Calu3 (cell line): ENCODE results near the gene FARS2. TPM values are rescaled to one million over a fixed set of nuclear protein-coding genes. Genes with fewer than 3 reads are reported as not detected.

Source experiments
- BruUV-seq: library from RNA; stranded (reverse); fragments of 400-500 nt; replicated peaks from 2 replicates; lab custom pipeline; 2021; lab: Mats Ljungman, UMichigan
- CTCF ChIA-PET: fragments of 300-600 bp; sonication (Branson Sonifier 250); formaldehyde crosslinking; loops from one replicate; lab custom pipeline; 2022; ENCODE audit warnings: antibody characterized with exemption; lab: Charles Lee
- DNase-seq: peaks from one replicate; pipeline ENCODE4 v3.0.0; 2022
- H3K27ac Mint-ChIP-seq: one replicate; pipeline ENCODE4 v1.8.0; 2022; ENCODE audit warnings: mixed read lengths; ENCODE audit not compliant: unreplicated experiment
- H3K27me3 Mint-ChIP-seq: one replicate; pipeline ENCODE4 v1.8.0; 2022; ENCODE audit warnings: mixed read lengths; ENCODE audit not compliant: unreplicated experiment
- H3K36me3 Mint-ChIP-seq: one replicate; pipeline ENCODE4 v1.8.0; 2022; ENCODE audit warnings: mild to moderate bottlenecking, moderate library complexity, mixed read lengths; ENCODE audit not compliant: insufficient read depth, unreplicated experiment
- H3K4me1 Mint-ChIP-seq: one replicate; pipeline ENCODE4 v1.8.0; 2022; ENCODE audit warnings: mild to moderate bottlenecking, low read depth, mixed read lengths; ENCODE audit not compliant: unreplicated experiment
- H3K4me3 Mint-ChIP-seq: one replicate; pipeline ENCODE4 v1.8.0; 2022; ENCODE audit warnings: mild to moderate bottlenecking, low read depth, moderate library complexity, mixed read lengths; ENCODE audit not compliant: unreplicated experiment
- H3K9me3 Mint-ChIP-seq: one replicate; pipeline ENCODE4 v1.8.0; 2022; ENCODE audit warnings: low read depth, mixed read lengths; ENCODE audit not compliant: unreplicated experiment
- intact Hi-C: fragments of 100-400 bp; cut with micrococcal nuclease; formaldehyde crosslinking; loops from one replicate; pipeline ENCODE4 v1.10.0; 2022; ENCODE audit not compliant: unreplicated experiment
- total RNA-seq: library from RNA; stranded (reverse); gene quantifications from 2 replicates; pipeline ENCODE4 v1.2.3, GENCODE V29; 2022
- TF ChIP-seq, protein P1 (sequence below): fragments of 200-600 bp; IDR thresholded peaks from one replicate; pipeline ENCODE4 v1.8.0; 2022; ENCODE audit warnings: antibody characterized with exemption; ENCODE audit not compliant: unreplicated experiment

FARS2 gene
- total RNA-seq, 1 experiment from 2014 or later: 13.4 TPM

- Mint-ChIP-seq H3K4me1 (no peaks in the 10 kb centered on the region), H3K27ac (no peak overlapping the region), H3K9me3 (no peaks in the 10 kb centered on the region), H3K36me3 (no peaks in the 10 kb centered on the region), H3K4me3 (no peak overlapping the region), H3K27me3 (no peaks in the 10 kb centered on the region)
- no TSS peak for BruUV-seq
- TF ChIP-seq, protein P1, sequence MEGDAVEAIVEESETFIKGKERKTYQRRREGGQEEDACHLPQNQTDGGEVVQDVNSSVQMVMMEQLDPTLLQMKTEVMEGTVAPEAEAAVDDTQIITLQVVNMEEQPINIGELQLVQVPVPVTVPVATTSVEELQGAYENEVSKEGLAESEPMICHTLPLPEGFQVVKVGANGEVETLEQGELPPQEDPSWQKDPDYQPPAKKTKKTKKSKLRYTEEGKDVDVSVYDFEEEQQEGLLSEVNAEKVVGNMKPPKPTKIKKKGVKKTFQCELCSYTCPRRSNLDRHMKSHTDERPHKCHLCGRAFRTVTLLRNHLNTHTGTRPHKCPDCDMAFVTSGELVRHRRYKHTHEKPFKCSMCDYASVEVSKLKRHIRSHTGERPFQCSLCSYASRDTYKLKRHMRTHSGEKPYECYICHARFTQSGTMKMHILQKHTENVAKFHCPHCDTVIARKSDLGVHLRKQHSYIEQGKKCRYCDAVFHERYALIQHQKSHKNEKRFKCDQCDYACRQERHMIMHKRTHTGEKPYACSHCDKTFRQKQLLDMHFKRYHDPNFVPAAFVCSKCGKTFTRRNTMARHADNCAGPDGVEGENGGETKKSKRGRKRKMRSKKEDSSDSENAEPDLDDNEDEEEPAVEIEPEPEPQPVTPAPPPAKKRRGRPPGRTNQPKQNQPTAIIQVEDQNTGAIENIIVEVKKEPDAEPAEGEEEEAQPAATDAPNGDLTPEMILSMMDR: no peak
- CTCF ChIA-PET: no interaction called here
- DNase-seq: no peak
- intact Hi-C loops: no loop called here
Observed at GRCh38 chr6:5383856-5384255, 122.5 kb downstream of the FARS2 start.

DNA sequence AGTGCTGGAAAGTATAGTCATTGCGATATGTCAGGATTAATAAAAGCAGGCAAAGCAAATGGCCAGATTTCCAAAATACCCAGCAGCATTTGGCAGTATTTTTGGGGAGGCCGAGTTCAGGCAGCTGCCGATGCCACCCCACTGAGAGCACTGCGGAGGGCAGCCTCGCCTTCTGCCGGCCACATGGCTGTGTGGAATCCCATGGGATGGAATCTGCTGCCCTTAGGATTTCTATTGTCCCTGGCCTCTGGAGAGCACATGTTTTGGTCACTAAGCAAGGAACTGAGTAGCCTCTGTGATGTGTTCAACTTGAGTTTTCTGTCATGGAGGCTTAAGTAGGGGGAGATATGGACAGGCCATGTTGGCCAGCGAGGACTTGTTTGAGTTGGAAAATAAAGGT is 123.0 kb downstream of the FARS2 start:
- CTCF ChIA-PET: no interaction called here
- Mint-ChIP-seq H3K4me3 (no peak overlapping the region), H3K4me1 (no peaks in the 10 kb centered on the region), H3K36me3 (no peaks in the 10 kb centered on the region), H3K27me3 (no peaks in the 10 kb centered on the region), H3K27ac (no peak overlapping the region), H3K9me3 (no peaks in the 10 kb centered on the region)
- intact Hi-C loops: no loop called here
- BruUV-seq: no TSS peak
- TF ChIP-seq, protein P1: no peak
- DNase-seq: no peak

- H3K27ac Mint-ChIP-seq: no peak overlapping the region
- no TSS peak for BruUV-seq
- no peaks in the 10 kb centered on the region for H3K9me3 Mint-ChIP-seq
- TF ChIP-seq, protein P1: no peak
- H3K4me3 Mint-ChIP-seq: no peak overlapping the region
- no peaks in the 10 kb centered on the region for H3K4me1 Mint-ChIP-seq
- H3K27me3 Mint-ChIP-seq: no peaks in the 10 kb centered on the region
- no peaks in the 10 kb centered on the region for H3K36me3 Mint-ChIP-seq
- intact Hi-C loops: no loop called here
- DNase-seq: no peak
- CTCF ChIA-PET: no interaction called here
Observed at GRCh38 chr6:5388326-5388725, 127.0 kb downstream of the FARS2 start.

GRCh38 chr6:5389086-5389745 is 127.9 kb downstream of the FARS2 start:
- Mint-ChIP-seq H3K27ac (no peak overlapping the region), H3K27me3 (no peaks in the 10 kb centered on the region), H3K9me3 (no peaks in the 10 kb centered on the region), H3K4me1 (no peaks in the 10 kb centered on the region), H3K36me3 (no peaks in the 10 kb centered on the region), H3K4me3 (no peak overlapping the region)
- no TSS peak for BruUV-seq
- TF ChIP-seq, protein P1: no peak
- no peak for DNase-seq
- CTCF ChIA-PET: no interaction called here
- intact Hi-C loops: no loop called here
